ENCODE measurements around the gene RACK1. TPM values are rescaled to one million over a fixed set of nuclear protein-coding genes. Genes with fewer than 3 reads are reported as not detected.

The RACK1 gene
- total and polyA plus RNA-seq, 2 of the 8 experiments (the other 6 are each of a cell fraction or from before 2014, with no cell fraction given) = 2,589 to 7,971 TPM

GRCh38 chr5:181265092-181265671 lies 21.5 kb upstream of the RACK1 start:
- H2AFZ ChIP-seq (ENCODE audit: low read length) = no peak overlapping the region
- no peak overlapping the region for H3K18ac ChIP-seq (ENCODE audit: extremely low read depth, low read length)
- H3K9me3 ChIP-seq (ENCODE audit: insufficient read depth in 2 of 2, low read depth in 1 of 2, low read length in 1 of 2) = no peaks in the 10 kb centered on the region
- no peak overlapping the region for H2BK15ac ChIP-seq (ENCODE audit: low read length)
- ChIA-PET POLR2A (ENCODE audit: partially characterized antibody) (interaction anchor here (1.7 to 34.2 kb wide), 4 partner anchors 8 to 27 kb away, joined by 5 to 1334 read pairs (median 10); partner anchors contain the start of genes RACK1 and TRIM41), CTCF (ENCODE audit: partially characterized antibody) (interaction anchor here (1.0 to 1.5 kb wide), 2 partner anchors 8 to 13 kb away, joined by 3 to 9 read pairs; no protein-coding TSS in a partner anchor)
- H4K8ac ChIP-seq (ENCODE audit: extremely low read depth, insufficient read depth, low read length) = no peak overlapping the region
- no peak overlapping the region for H2BK20ac ChIP-seq (ENCODE audit: low read length)
- FAIRE-seq (no peak), DNase-seq (ENCODE audit: low read depth in 1 of 2, low spot score in 2 of 2) (peak in 1 of 2 experiments; percentile 43)
- H3K27me3 ChIP-seq (replicated peaks in 1 of 4; ENCODE audit: control insufficient read depth in 3 of 4, extremely low read depth in 1 of 4, insufficient read depth in 3 of 4, low read length in 3 of 4) = no peaks in the 10 kb centered on the region
- no peak overlapping the region for H3K4ac ChIP-seq (replicated peaks; ENCODE audit: insufficient read length, low read depth, low read length)
- H3K4me1 ChIP-seq (replicated peaks in 1 of 4; ENCODE audit: control insufficient read depth in 3 of 4, insufficient read depth in 4 of 4, low read length in 3 of 4) = peaks cover 0 to 2% (median 1%) of the 10 kb centered on the region in 4 experiments; a peak in 5 of 7 replicates
- no peak overlapping the region for H2BK120ac ChIP-seq (replicated peaks; ENCODE audit: low read depth, low read length)
- no peak overlapping the region for H2AK5ac ChIP-seq (ENCODE audit: low read depth, low read length)
- no peak overlapping the region for H3K9ac ChIP-seq (replicated peaks in 1 of 4; ENCODE audit: extremely low read depth in 1 of 4, low read depth in 3 of 4, low read length in 3 of 4)
- H2BK12ac ChIP-seq (ENCODE audit: low read depth, low read length) = 0 out of 2 replicates have a peak overlapping the region, but pooled peaks have one; percentile 27
- 88% methylated on average over 18 of the region's 18 CpGs; no CpG with 5 or more reads in 1 of the 2 experiments for WGBS, 2 experiments (ENCODE audit: extremely low coverage in 1 of 2, insufficient coverage in 1 of 2, insufficient read length in 1 of 2, insufficient replicate concordance in 2 of 2, low coverage in 1 of 2, low lambda C conversion rate in 2 of 2, missing lambda C conversion rate in 1 of 2)
- H3K36me3 ChIP-seq (ENCODE audit: control insufficient read depth in 2 of 4, insufficient read depth in 4 of 4, low read length in 3 of 4) = peaks cover 0 to 6% (median 5%) of the 10 kb centered on the region in 4 experiments; a peak in 3 of 8 replicates
- no peak overlapping the region for H3K14ac ChIP-seq (ENCODE audit: insufficient read length)
- no peak overlapping the region for H4K91ac ChIP-seq (replicated peaks; ENCODE audit: insufficient read length, low read length)
- no peak overlapping the region for H3K4me2 ChIP-seq (ENCODE audit: insufficient read depth in 1 of 2, low read depth in 2 of 2, low read length in 2 of 2)
- H4K20me1 ChIP-seq (replicated peaks in 1 of 2; ENCODE audit: control insufficient read depth in 1 of 2, insufficient read depth in 2 of 2, low read length in 2 of 2) = peaks cover 1 to 5% of the 10 kb centered on the region in 2 experiments
- peaks cover 9% of the 10 kb centered on the region for H3K23me2 ChIP-seq (ENCODE audit: low read depth, low read length)
- no peak overlapping the region for H4K5ac ChIP-seq (ENCODE audit: insufficient read length, low read depth, low read length)
- no peak overlapping the region; the same call in 1 of the 2 replicates for H2BK5ac ChIP-seq (ENCODE audit: low read depth, low read length)
- no peak overlapping the region for H3K23ac ChIP-seq (ENCODE audit: insufficient read length)
- no peak for TF ChIP-seq POLR2AphosphoS5 (IDR thresholded peaks at IDR 0.05; ENCODE audit: low read depth, low read length)
- TF ChIP-seq CEBPB (IDR thresholded peaks at IDR 0.05; ENCODE audit: low read depth, low read length) = no peak
- no peak for TF ChIP-seq BCL11A (IDR thresholded peaks at IDR 0.05; ENCODE audit: low read depth in 2 of 2, low read length in 2 of 2)
- no peak for TF ChIP-seq RXRA (IDR thresholded peaks at IDR 0.05; ENCODE audit: insufficient read depth, low read depth, low read length)
- no peak for TF ChIP-seq CTBP2 (IDR thresholded peaks at IDR 0.05; ENCODE audit: borderline replicate concordance, insufficient read depth, insufficient read length, low read length)
- no peak for TF ChIP-seq SRF (IDR thresholded peaks at IDR 0.05; ENCODE audit: low read depth, low read length)
- no peak for TF ChIP-seq EP300 (IDR thresholded peaks at IDR 0.05; ENCODE audit: borderline replicate concordance in 1 of 2, low read depth in 2 of 2, low read length in 2 of 2)
- no peak for TF ChIP-seq RAD21 (IDR thresholded peaks at IDR 0.05 in 1 of 2, conservative IDR thresholded peaks at IDR 0.05 in 1 of 2; ENCODE audit: low read depth in 2 of 2, low read length in 2 of 2)
- TF ChIP-seq CBX8 (IDR thresholded peaks at IDR 0.05; ENCODE audit: borderline replicate concordance, low read depth, low read length) = no peak
- H3K56ac ChIP-seq (replicated peaks; ENCODE audit: insufficient read length, low read depth, low read length) = no peak overlapping the region
- H3K4me3 ChIP-seq (ENCODE audit: extremely low read depth in 1 of 4, insufficient read depth in 2 of 4, low read depth in 3 of 4, low read length in 4 of 4) = no peak overlapping the region
- peaks cover 8% of the 10 kb centered on the region; the same call in 1 of the 2 replicates for H3K79me1 ChIP-seq (ENCODE audit: low read depth, low read length)
- no peak overlapping the region for H3K27ac ChIP-seq (ENCODE audit: low read depth, low read length)
- peaks cover 0 to 11% of the 10 kb centered on the region in 2 experiments; a peak in 1 of 4 replicates for H3K79me2 ChIP-seq (ENCODE audit: control insufficient read depth in 1 of 2, insufficient read depth in 2 of 2, low read length in 2 of 2)
